GM12875 (cell line): ENCODE results near the gene MGLL.

Experiments used
- H3K4me3 ChIP-seq: one replicate; pipeline ENCODE4 v1.5.1; 2011; ENCODE audit warnings: low read depth, low read length, control low read depth
- CTCF ChIP-seq: IDR thresholded peaks from 2 replicates; pipeline ENCODE4 v1.5.1; 2011; ENCODE audit warnings: low read depth, mild to moderate bottlenecking, control low read depth, inconsistent platforms, low read length, moderate library complexity, borderline replicate concordance; ENCODE audit not compliant: insufficient read depth

The MGLL gene

GRCh38 chr3:127819656-127820055, 2.7 kb downstream of the MGLL start:
- no peak for TF ChIP-seq CTCF
- no peak overlapping the region for H3K4me3 ChIP-seq

DNA sequence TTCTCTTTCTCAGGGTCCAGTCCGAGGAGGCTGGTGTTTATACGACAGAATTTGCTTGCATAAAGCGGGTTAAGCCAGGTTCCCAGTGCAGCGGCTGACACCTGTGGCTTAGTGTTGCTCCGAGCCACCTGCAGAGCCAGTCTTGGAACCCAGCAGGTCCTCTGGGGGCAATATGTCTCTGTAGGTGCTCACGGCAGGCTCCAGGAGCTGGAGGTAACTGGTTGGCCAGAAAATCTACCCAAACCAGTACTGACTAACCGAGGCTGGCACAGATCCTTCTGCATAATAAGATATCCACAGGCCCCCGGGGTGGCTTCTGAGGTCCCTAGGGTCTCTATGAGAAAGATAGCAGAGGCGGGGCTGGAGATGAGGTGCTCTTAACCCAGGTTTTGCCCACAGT, 3.2 kb downstream of the MGLL start:
- no peak overlapping the region for H3K4me3 ChIP-seq
- TF ChIP-seq CTCF, result no peak

DNA sequence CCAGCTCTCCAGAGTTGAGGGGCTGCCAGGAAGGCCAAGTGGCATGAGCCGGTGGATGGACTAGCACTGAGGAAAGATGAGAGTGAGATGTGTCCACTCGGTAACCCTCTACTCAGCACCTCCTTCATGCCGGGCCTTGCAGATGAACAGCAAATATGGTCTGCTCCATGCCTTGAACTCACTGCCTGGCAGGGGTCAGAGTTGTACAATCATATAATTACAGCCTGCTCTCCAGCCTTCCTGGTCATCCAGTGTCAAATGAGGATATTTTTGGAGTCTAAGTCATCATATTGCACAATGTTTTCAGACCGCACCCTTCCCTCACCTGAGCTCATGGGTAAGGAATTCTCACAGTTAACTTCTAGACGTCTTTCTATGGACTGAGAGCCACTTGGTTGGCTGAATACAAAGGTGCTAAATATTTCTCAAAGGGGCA, 4.9 kb downstream of the MGLL start:
- TF ChIP-seq CTCF, result no peak
- no peak overlapping the region for H3K4me3 ChIP-seq

- H3K4me3 ChIP-seq, result no peak overlapping the region
- TF ChIP-seq CTCF, result no peak
Observed at GRCh38 chr3:127816783-127817405, 5.4 kb downstream of the MGLL start.

GRCh38 chr3:127815641-127816605, 6.4 kb downstream of the MGLL start:
- no peak overlapping the region for H3K4me3 ChIP-seq
- TF ChIP-seq CTCF, result no peak

DNA sequence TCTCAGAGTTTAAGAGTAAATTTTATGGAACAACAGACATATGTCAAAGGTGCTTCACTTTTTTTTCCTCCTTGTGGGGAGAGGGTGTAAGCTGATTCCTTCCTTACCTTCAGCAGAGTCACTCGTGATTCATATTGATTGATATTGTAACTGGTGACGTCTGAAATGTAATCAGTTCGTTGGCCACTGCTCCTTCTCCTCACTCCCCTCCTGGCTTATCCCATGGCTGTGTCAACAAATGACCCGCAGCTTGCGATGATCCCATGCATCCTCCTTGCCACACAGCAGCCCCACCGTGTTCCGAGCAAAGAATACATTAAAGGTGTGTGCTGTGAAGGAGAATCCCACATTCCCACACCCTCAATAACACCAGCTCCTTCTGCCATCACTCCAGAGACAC, 7.3 kb downstream of the MGLL start:
- TF ChIP-seq CTCF, result no peak

More for the DNA sequence above, 7.3 kb downstream of the MGLL start:
- no peak overlapping the region for H3K4me3 ChIP-seq
